Esophagus squamous epithelium (tissue), 5 donors: Measurements from ENCODE around the gene ZNF397. TPM values are rescaled to one million over a fixed set of nuclear protein-coding genes. Genes with fewer than 3 reads are reported as not detected.

Source experiments
- DNase-seq: peaks from one replicate; lab custom pipeline; 2025; lab: John Stamatoyannopoulos, UW
- H3K27ac ChIP-seq, 4 donors: fragments of 200-600 bp; sonication (generic); one replicate each; pipeline ENCODE4 v1.5.1; 2016 to 2019; ENCODE audit warnings: mild to moderate bottlenecking in 1 of 4
- H3K27me3 ChIP-seq, 4 donors: fragments of 200-600 bp; sonication (generic); 1 replicate in 3 of 4; 2 replicates in 1 of 4; pipeline versions ENCODE4 v1.5.1 to v1.6.0; 2017 to 2021; ENCODE audit warnings: antibody characterized with exemption in 1 of 4
- H3K36me3 ChIP-seq, 3 donors: fragments of 200-600 bp; sonication (generic); one replicate each; pipeline ENCODE4 v1.5.1; 2016 to 2019
- H3K4me1 ChIP-seq, 3 donors: fragments of 200-600 bp; sonication (generic); one replicate each; pipeline ENCODE4 v1.5.1; 2017 to 2019
- H3K4me3 ChIP-seq, 4 donors: fragments of 200-600 bp; sonication (generic); 1 replicate in 3 of 4; 2 replicates in 1 of 4; pipeline ENCODE4 v1.5.1; 2016 to 2019; ENCODE audit warnings: mild to moderate bottlenecking in 2 of 4, moderate library complexity in 1 of 4
- H3K9me3 ChIP-seq, 3 donors: fragments of 200-600 bp; sonication (generic); one replicate each; pipeline ENCODE4 v1.5.1; 2016 to 2019
- CTCF ChIP-seq, 6 experiments: fragments of 450-650 bp in 4 of 6; fragments of 200-600 bp in 2 of 6; sonication (generic) in 2 of 6; IDR thresholded peaks; one replicate each; pipeline ENCODE4 v1.5.1; 2016 to 2019; ENCODE audit warnings: antibody characterized with exemption in 6 of 6, mild to moderate bottlenecking in 4 of 6, moderate library complexity in 4 of 6
- POLR2A ChIP-seq, 4 donors: fragments of 450-650 bp; IDR thresholded peaks; one replicate each; pipeline ENCODE4 v1.6.1; 2017; ENCODE audit warnings: antibody characterized with exemption in 4 of 4, mild to moderate bottlenecking in 4 of 4, moderate library complexity in 3 of 4
- WGBS, 2 donors: methylation state at CpG; one replicate each; pipeline ENCODE4 v1.1.5; 2018; 5-methylcytosine and 5-hydroxymethylcytosine counted together
- intact Hi-C: fragments of 100-400 bp; cut with DNase I; formaldehyde crosslinking; loops from one replicate; pipeline ENCODE4 v1.15.0; 2022
- total RNA-seq, 4 donors: library from RNA; depleted of rRNA; stranded (reverse); fragments of >200 nt; gene quantifications; one replicate each; pipeline ENCODE4 v1.1.0, GENCODE V29; 2016
- donor health status: DM: yes; HTN: yes; CAD: no.

ZNF397 gene
- total RNA-seq, 4 donors from 2014 or later, result 10.4 to 24.2 (median 15.5) TPM

DNA sequence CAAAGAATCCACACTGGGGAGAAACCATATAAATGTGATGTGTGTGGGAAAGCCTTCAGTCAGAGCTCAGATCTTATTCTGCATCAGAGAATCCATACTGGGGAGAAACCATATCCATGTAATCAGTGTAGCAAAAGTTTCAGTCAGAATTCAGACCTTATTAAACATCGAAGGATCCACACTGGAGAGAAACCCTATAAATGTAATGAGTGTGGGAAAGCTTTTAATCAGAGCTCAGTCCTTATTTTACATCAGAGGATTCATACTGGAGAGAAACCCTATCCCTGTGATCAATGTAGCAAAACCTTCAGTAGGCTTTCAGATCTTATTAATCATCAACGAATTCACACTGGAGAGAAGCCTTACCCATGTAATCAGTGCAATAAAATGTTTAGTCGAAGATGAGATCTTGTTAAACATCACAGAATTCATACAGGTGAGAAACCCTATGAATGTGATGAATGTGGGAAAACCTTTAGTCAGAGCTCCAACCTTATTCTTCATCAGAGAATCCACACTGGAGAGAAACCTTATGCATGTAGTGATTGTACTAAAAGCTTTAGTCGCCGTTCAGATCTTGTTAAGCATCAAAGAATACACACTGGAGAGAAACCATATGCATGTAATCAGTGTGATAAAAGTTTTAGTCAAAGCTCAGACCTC lies 65.9 kb downstream of the ZNF397 start:
- H3K9me3 ChIP-seq, result peaks cover 5 to 85% (median 78%) of the 10 kb centered on the region in 3 donors

More for the DNA sequence above, 65.9 kb downstream of the ZNF397 start:
- TF ChIP-seq POLR2A (IDR thresholded peaks at IDR 0.05) (no peak), CTCF (IDR thresholded peaks at IDR 0.05) (no peak)
- 95 to 97% methylated on average over 5 of the region's 5 CpGs for WGBS, 2 donors
- no peak overlapping the region for H3K4me3 ChIP-seq
- intact Hi-C loops, result no loop called here
- H3K36me3 ChIP-seq, result peaks cover 3 to 73% (median 10%) of the 10 kb centered on the region in 3 donors
- no peaks in the 10 kb centered on the region for H3K27me3 ChIP-seq
- no peak overlapping the region for H3K27ac ChIP-seq
- DNase-seq, result no peak
- peaks cover 0 to 10% (median 0%) of the 10 kb centered on the region in 3 donors for H3K4me1 ChIP-seq

Other genes with a start within 250 kb of the ZNF397 start
- 1 to 10 TPM; 1.5 to 9.0 (median 5.0) TPM for gene MAPRE2, start 199.6 kb upstream of the ZNF397 start, total RNA-seq
- gene ZSCAN30, start 49.2 kb downstream of the ZNF397 start, total RNA-seq, result 10 to 100 TPM in 1 of 4 donors, 1 to 10 TPM in 3; 4.1 to 14.9 (median 8.0) TPM
- gene ZNF24, start 103.4 kb downstream of the ZNF397 start, total RNA-seq, result 10 to 100 TPM; 20.8 to 30.3 (median 23.4) TPM
- gene ZNF396, start 136.3 kb downstream of the ZNF397 start, total RNA-seq, result 1 to 10 TPM in 2 of 4 donors, under 1 TPM in 2; 0.11 to 2.0 (median 0.95) TPM